Mesothelial cell of epicardium (in vitro differentiated cells): ENCODE results near the gene RPAP2. TPM values are rescaled to one million over a fixed set of nuclear protein-coding genes. Genes with fewer than 3 reads are reported as not detected.

ENCODE experiments used
- DNase-seq, 2 experiments: peaks; one replicate each; pipeline ENCODE4 v3.0.0; 2021; ENCODE audit warnings: low spot score in 2 of 2; ENCODE audit not compliant: unreplicated experiment in 2 of 2
- H3K27ac Mint-ChIP-seq: 2 replicates; pipeline ENCODE4 v1.8.0; 2021; ENCODE audit warnings: mixed read lengths
- H3K27me3 Mint-ChIP-seq: 2 replicates; pipeline ENCODE4 v1.8.0; 2021; ENCODE audit warnings: low read depth, mixed read lengths
- H3K36me3 Mint-ChIP-seq: 2 replicates; pipeline ENCODE4 v1.8.0; 2021; ENCODE audit warnings: mixed read lengths
- H3K4me1 Mint-ChIP-seq: 2 replicates; pipeline ENCODE4 v1.8.0; 2021; ENCODE audit warnings: mixed read lengths
- H3K4me3 Mint-ChIP-seq: 2 replicates; pipeline ENCODE4 v1.8.0; 2021; ENCODE audit warnings: mild to moderate bottlenecking, moderate library complexity, mixed read lengths
- H3K9me3 Mint-ChIP-seq: 2 replicates; pipeline ENCODE4 v1.8.0; 2021; ENCODE audit warnings: mixed read lengths
- CTCF ChIP-seq: fragments of 200-600 bp; sonication (generic); IDR thresholded peaks from one replicate; pipeline ENCODE4 v1.5.0; 2021; ENCODE audit warnings: antibody characterized with exemption; ENCODE audit not compliant: unreplicated experiment
- total RNA-seq: library from RNA; stranded (reverse); gene quantifications from 3 replicates; pipeline ENCODE4 v1.2.1, GENCODE V29; 2021

RPAP2 gene
- total RNA-seq, 1 donor from 2014 or later = 42.5 TPM

- no peaks in the 10 kb centered on the region for H3K27me3 Mint-ChIP-seq
- H3K36me3 Mint-ChIP-seq = no peaks in the 10 kb centered on the region
- peaks cover 21% of the 10 kb centered on the region for H3K4me1 Mint-ChIP-seq
- no peak for DNase-seq
- H3K4me3 Mint-ChIP-seq = no peak overlapping the region
- TF ChIP-seq CTCF = no peak
- H3K27ac Mint-ChIP-seq = peak overlapping the region; percentile 70
- peaks cover 18% of the 10 kb centered on the region for H3K9me3 Mint-ChIP-seq
Measured at GRCh38 chr1:92446546-92446945, 147.7 kb downstream of the RPAP2 start.

GRCh38 chr1:92447033-92447681 is 148.3 kb downstream of the RPAP2 start:
- no peak for TF ChIP-seq CTCF
- Mint-ChIP-seq H3K9me3 (peaks cover 18% of the 10 kb centered on the region), H3K27ac (peak overlapping the region; percentile 63), H3K27me3 (no peaks in the 10 kb centered on the region), H3K4me1 (peaks cover 21% of the 10 kb centered on the region), H3K4me3 (no peak overlapping the region), H3K36me3 (no peaks in the 10 kb centered on the region)
- no peak for DNase-seq

- TF ChIP-seq CTCF = no peak
- H3K4me1 Mint-ChIP-seq = peaks cover 21% of the 10 kb centered on the region
- DNase-seq = no peak
- no peak overlapping the region for H3K4me3 Mint-ChIP-seq
- no peak overlapping the region for H3K27ac Mint-ChIP-seq
- no peaks in the 10 kb centered on the region for H3K27me3 Mint-ChIP-seq
- H3K36me3 Mint-ChIP-seq = no peaks in the 10 kb centered on the region
- peaks cover 18% of the 10 kb centered on the region for H3K9me3 Mint-ChIP-seq
Measured at GRCh38 chr1:92447976-92448375, 149.1 kb downstream of the RPAP2 start.

Other genes starting within 250 kb of the RPAP2 start
- gene SETSIP, start 223.6 kb upstream of the RPAP2 start, total RNA-seq = not detected in 3 replicates
- 6.6 to 8.7 TPM (median 8.4 TPM) in 3 replicates for gene BTBD8, start 218.7 kb upstream of the RPAP2 start, total RNA-seq
- not detected in 3 replicates for gene C1orf146, start 81.1 kb upstream of the RPAP2 start, total RNA-seq
- gene GLMN, start 72 bp upstream of the RPAP2 start, total RNA-seq = 22.0 to 25.3 TPM (median 22.7 TPM) in 3 replicates
- gene GFI1, start 187.9 kb downstream of the RPAP2 start, total RNA-seq = 0.34 to 0.58 TPM (median 0.41 TPM) in 3 replicates